Muscle of back (tissue), 11 donors: ENCODE measurements around the gene RDH16. TPM values are rescaled to one million over a fixed set of nuclear protein-coding genes. Genes with fewer than 3 reads are reported as not detected.
"Not testable (repeated sequence)": the region's sequence is repeated elsewhere in the genome, so short reads cannot be mapped to it uniquely, and the experiment has no call there.

Experiments
- DNase-seq, 3 donors: peaks; one replicate each; pipeline versions ENCODE4 v3.0.0 to v3.0.0-alpha.2; 2013
- polyA plus RNA-seq, 10 donors: library from polyadenylated mRNA; unstranded; fragments of 120-200 nt; gene quantifications; one replicate each; pipeline ENCODE4 v1.2.1, GENCODE V29; 2013; ENCODE audit not compliant: insufficient read length in 10 of 10

RDH16 gene
- polyA plus RNA-seq, 10 donors = 0.10 to 0.64 (median 0.39) TPM

DNA sequence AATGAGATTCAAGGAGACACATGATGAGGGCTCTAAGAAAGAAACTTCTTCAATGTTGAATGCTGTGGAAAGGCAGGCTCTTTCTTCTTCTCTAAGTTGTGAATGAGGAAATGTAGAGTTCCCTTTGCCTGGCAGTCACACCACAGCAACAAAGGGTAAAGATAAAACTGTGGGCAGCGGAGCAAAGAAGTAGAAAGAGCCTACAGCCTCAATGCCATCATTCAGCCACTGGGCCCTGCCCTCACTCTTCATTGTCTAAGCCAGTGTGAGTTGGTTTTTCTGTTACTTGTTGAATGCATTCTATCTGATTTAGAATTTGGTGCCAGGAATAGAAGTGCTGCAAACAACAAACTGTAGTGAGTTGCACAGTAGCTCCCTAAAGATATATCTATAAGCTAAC is 35.4 kb downstream of the RDH16 start:
- DNase-seq = no peak

DNA sequence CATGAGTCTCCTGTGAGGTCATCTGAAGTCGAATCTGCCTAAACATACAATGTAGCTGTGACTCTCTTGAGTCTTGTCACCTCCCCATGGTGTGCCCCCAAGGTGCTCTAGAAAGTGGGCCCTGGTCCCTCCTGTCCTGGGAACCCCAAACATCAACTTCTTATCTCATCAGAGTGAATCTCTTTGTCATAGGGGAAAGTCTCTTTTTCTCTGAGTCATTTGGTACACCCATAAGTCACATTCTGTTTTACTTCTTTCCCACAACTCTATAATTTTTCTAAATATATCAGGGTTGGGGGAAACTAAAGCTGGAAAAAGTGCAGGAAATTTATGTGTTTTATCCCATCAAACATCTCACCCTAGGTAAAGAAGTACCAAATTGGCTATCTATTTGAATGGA is 36.1 kb downstream of the RDH16 start:
- no peak for DNase-seq

DNA sequence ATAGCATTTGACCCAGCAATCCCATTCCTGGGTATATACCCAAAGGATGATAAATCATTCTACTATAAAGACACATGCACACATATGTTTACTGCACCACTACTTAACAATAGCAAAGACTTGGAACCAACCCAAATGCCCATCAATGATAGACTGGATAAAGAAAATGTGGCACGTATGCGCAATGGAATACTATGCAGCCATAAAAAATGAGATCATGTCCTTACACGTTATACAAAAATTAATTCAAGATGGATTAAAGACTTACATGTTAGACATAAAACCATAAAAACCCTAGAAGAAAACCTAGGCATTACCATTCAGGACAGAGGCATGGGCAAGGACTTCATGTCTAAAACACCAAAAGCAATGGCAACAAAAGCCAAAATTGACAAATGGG is 39.3 kb downstream of the RDH16 start:
- DNase-seq = not testable (repeated sequence)

DNA sequence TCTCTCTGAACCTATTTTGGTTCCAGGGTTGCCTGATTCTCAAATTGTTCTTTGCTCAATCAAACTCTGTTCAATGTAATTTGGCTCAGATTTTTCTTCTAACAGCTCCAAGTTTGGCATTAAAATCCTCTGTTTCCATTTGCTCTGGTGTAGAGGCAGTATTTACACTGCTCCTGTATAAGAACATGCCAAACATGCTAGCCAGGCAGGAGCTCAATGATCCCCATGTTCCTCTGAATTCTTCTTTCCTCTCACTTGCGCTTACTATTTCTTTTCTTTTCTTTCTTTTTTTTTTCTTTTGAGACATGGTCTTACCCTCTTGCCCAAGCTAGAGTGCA is 40.4 kb downstream of the RDH16 start:
- no peak for DNase-seq

DNA sequence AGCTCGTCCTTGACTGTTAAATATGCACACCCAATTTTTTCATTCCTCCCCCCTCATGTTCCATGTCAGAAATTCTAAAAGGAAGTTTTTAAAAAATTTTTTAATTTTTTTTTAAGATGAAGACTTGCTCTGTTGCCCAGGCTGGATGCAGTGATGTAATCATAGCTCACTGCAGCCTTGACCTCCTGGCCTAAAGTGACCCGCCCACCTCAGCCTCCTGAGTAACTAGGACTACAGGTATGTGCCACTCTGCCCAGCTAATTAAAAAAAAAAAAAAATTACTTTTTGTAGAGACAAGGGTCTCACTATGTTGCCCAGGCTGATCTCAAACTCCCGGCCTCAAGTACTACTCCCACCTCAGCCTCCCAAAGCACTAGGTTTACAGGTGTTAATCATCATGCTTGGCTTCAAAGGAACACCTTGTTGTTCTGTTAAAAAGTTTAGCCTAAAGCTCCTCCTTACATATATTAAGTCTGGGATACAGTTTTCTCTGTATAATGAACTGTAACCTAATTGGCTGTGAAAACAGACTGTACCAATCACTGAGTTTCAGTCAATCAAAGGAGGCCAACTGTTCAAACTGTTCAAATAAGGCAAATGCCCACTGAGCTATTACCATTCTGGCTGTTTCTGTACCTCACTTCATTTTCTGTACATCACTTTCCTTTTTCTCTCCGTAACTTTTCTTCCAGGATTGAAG is 41.0 kb downstream of the RDH16 start:
- no peak for DNase-seq

DNA sequence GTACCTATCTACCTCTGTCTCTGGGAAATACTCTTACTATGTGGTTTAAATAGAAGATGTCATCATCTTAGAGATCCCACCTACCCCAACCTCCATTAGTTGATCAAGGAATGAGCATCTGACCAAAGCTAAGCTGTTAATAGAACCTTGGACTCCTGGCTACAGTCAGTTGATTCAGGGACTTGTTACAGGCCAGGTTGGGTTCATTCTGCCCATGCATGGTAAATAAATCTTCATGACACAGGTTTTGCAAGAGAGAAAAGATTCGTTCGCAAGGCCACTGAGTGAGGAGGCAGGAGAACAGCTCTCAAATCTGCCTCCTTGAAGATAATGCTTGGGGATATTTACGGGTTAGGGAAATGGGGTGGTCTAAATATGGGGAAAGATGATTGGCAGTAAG is 42.7 kb downstream of the RDH16 start:
- no peak for DNase-seq

DNA sequence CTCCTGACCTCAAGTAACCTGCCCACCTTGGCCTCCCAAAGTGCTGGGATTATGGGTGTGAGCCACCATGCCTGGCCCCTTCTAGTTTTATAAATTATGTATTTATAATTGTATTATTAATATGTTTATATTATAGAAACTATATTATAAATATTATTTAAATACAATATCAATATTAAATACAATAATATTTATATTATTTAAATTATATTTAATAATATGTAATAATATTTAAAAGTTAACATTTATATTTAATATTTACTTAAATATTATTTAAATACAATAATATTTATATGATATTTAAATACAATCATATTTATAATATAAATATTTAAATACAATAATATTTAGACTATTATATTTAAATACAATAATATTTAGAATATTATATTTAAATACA is 43.2 kb downstream of the RDH16 start:
- DNase-seq = no peak

DNA sequence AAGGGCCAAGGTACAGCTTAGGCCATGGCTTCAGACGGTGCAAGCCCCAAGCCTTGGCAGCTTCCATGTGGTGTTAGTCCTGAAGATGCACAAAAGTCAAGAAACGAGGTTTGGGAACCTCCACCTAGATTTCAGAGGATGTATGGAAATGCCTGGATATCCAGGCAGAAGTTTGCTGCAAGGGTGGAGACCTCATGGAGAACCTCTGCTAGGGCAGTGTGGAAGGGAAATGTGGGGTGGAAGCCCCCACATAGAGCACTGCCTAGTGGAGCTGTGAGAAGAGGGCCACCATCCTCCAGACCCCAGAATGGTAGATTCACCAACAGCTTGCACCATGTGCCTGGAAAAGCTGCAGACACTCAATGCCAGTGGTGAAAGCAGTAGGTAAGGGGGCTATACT is 48.0 kb downstream of the RDH16 start:
- DNase-seq = not testable (repeated sequence)

DNA sequence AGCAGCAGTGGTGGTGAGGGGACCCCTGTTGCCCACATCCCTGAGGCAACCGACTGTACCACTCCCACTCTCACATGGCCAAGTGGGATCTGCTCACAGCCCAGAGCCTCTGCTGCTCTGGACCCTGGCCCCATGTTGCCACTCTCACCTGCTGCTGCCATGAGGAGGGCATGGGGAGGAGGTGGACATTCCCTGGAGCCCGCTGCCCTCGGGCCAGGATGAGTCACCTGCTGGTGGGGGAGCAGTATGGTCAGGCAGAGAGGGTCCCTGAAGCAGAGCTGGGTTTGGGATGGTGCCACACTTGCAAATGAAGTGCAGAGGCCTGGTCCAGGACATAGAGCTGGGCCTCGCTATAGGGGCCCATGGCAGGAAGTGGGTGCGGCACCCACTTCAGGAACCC is 49.3 kb downstream of the RDH16 start:
- DNase-seq = no peak

DNA sequence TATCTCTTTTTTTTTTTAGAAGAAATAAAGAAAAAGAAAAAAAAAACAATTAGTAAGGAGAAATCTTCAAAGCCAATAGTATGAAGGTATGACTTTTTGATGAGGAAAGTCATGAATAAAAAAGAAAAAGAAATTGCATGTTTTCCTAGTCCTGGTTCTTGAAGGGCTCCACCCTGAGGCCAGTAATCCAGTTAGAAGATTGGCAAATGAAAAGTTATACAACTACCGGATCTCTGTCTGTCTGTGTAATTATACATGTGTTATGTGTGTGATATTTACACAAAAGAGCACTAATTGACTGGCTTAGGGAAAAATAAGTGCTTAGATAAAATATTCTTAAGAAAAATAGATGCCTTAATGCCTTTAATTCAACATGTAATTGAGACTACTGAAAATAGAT is 51.6 kb downstream of the RDH16 start:
- DNase-seq = no peak

DNA sequence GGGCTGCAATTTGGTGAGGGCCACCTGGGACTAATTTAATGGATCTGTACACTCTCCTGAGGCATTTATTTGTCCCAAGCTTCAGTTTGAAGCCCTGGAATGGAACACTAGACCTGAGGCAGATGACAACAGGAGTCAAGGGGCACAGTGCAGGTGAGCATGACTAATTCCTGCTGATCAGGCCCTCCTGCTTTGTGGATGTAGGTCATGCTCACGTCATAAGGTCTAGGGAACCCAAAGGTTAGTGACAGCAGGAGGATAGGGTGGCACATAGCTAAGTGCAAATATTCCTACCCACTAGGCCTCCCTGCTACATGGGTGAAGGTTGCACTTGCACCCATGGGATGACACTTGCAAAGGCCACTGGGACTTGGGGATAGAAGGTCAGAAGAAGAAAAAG is 54.0 kb downstream of the RDH16 start:
- DNase-seq = no peak

Other genes starting within 250 kb of the RDH16 start
- 1,000 to 10,000 TPM; 1,587 to 2,391 (median 1,893) TPM for gene NACA, start 232.3 kb downstream of the RDH16 start, polyA plus RNA-seq
- 10 to 100 TPM in 9 of 10 donors, 1 to 10 TPM in 1; 9.0 to 15.2 (median 11.6) TPM for gene PRIM1, start 205.3 kb downstream of the RDH16 start, polyA plus RNA-seq
- gene HSD17B6, start 194.3 kb downstream of the RDH16 start, polyA plus RNA-seq = under 1 TPM; 0.18 to 0.86 (median 0.29) TPM
- gene SDR9C7, start 23.2 kb downstream of the RDH16 start, polyA plus RNA-seq = under 1 TPM; 0.12 to 0.77 (median 0.35) TPM
- gene ZBTB39, start 48.9 kb upstream of the RDH16 start, polyA plus RNA-seq = 1 to 10 TPM; 4.6 to 7.0 (median 5.7) TPM
- gene TAC3, start 58.9 kb upstream of the RDH16 start, polyA plus RNA-seq = under 1 TPM in 4 of 10 donors, not detected in 6; 0.24 to 0.75 (median 0.52) TPM
- gene MYO1A, start 92.5 kb upstream of the RDH16 start, polyA plus RNA-seq = under 1 TPM in 6 of 10 donors, not detected in 4; 0.11 to 0.71 (median 0.33) TPM
- gene NEMP1, start 121.2 kb upstream of the RDH16 start, polyA plus RNA-seq = 10 to 100 TPM; 13.5 to 26.0 (median 17.5) TPM
- 10 to 100 TPM; 23.9 to 40.1 (median 30.4) TPM for gene NAB2, start 131.5 kb upstream of the RDH16 start, polyA plus RNA-seq
- gene STAT6, start 153.8 kb upstream of the RDH16 start, polyA plus RNA-seq = 10 to 100 TPM; 32.6 to 53.5 (median 40.8) TPM
- gene LRP1, start 170.9 kb upstream of the RDH16 start, polyA plus RNA-seq = 100 to 1,000 TPM in 9 of 10 donors, 10 to 100 TPM in 1; 95.2 to 226 (median 134) TPM
- 1 to 10 TPM in 3 of 10 donors, under 1 TPM in 6, not detected in 1; 0.47 to 1.1 (median 0.92) TPM for gene LRP1-AS, start 190.0 kb upstream of the RDH16 start, polyA plus RNA-seq